Measurements from ENCODE around the gene IQCF2. TPM values are rescaled to one million over a fixed set of nuclear protein-coding genes. Genes with fewer than 3 reads are reported as not detected.
"Not testable (repeated sequence)": the region's sequence is repeated elsewhere in the genome, so short reads cannot be mapped to it uniquely, and the experiment has no call there.

The IQCF2 gene
- polyA plus RNA-seq, 3 donors = not detected

DNA sequence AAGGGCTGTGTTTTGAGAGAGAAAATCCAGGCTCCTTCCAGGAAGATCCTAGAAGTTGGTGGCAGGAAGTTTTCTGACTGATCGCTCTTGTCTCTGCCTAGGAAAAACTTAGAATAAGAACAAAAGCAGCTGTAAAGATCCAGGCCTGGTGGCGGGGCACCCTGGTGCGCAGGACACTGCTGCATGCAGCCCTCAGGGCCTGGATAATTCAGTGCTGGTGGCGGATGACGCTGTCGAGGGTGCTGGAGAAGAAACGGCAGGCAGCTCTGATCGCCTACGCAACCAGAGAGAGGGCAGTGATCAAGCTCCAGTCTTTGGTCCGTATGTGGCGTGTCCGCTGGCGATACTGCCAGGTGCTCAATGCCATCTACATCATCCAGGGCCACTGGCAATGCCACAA is 1.5 kb downstream of the IQCF2 start:
- Histone ChIP-seq H3K9ac (ENCODE audit: insufficient read depth, low read length, poor library complexity, severe bottlenecking) (no peak overlapping the region), H4K20me1 (ENCODE audit: insufficient read depth, low read length) (no peaks in the 10 kb centered on the region), H3K4me2 (replicated peaks; ENCODE audit: extremely low read depth, low read length, poor library complexity, severe bottlenecking) (no peak overlapping the region), H3K27ac (ENCODE audit: low read depth in 1 of 2, low read length in 2 of 2) (no peak overlapping the region), H3K4me1 (ENCODE audit: control insufficient read depth in 1 of 2, insufficient read depth in 2 of 2, low read length in 2 of 2) (no peaks in the 10 kb centered on the region), H3K79me2 (ENCODE audit: insufficient read depth, low read length) (no peaks in the 10 kb centered on the region), H3K9me3 (replicated peaks in 1 of 2; ENCODE audit: control insufficient read depth in 1 of 2, insufficient read depth in 1 of 2, low read length in 2 of 2) (no peaks in the 10 kb centered on the region), H3K4me3 (replicated peaks in 1 of 3; ENCODE audit: low read depth in 2 of 3, low read length in 3 of 3) (no peak overlapping the region), H2AFZ (ENCODE audit: insufficient read depth, low read depth, low read length, poor library complexity, severe bottlenecking) (no peak overlapping the region), H3K27me3 (ENCODE audit: control insufficient read depth in 2 of 2, insufficient read depth in 2 of 2, low read length in 2 of 2) (peaks cover 5 to 12% of the 10 kb centered on the region in 2 donors), H3K36me3 (replicated peaks in 1 of 2; ENCODE audit: control insufficient read depth in 1 of 2, insufficient read depth in 2 of 2, low read length in 2 of 2) (no peaks in the 10 kb centered on the region)
- H3K9me3 Mint-ChIP-seq = peaks cover 0 to 17% (median 5%) of the 10 kb centered on the region in 7 donors
- TF ChIP-seq, protein P1, sequence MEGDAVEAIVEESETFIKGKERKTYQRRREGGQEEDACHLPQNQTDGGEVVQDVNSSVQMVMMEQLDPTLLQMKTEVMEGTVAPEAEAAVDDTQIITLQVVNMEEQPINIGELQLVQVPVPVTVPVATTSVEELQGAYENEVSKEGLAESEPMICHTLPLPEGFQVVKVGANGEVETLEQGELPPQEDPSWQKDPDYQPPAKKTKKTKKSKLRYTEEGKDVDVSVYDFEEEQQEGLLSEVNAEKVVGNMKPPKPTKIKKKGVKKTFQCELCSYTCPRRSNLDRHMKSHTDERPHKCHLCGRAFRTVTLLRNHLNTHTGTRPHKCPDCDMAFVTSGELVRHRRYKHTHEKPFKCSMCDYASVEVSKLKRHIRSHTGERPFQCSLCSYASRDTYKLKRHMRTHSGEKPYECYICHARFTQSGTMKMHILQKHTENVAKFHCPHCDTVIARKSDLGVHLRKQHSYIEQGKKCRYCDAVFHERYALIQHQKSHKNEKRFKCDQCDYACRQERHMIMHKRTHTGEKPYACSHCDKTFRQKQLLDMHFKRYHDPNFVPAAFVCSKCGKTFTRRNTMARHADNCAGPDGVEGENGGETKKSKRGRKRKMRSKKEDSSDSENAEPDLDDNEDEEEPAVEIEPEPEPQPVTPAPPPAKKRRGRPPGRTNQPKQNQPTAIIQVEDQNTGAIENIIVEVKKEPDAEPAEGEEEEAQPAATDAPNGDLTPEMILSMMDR (IDR thresholded peaks at IDR 0.05) = no peak
- DNase-seq = no peak
- H3K27ac Mint-ChIP-seq = no peak overlapping the region
- intact Hi-C loops (cut with micrococcal nuclease) = no loop called here
- WGBS (ENCODE audit: insufficient coverage) = 90% methylated on average over 13 of the region's 13 CpGs
- H3K4me3 Mint-ChIP-seq = no peak overlapping the region
- peaks cover 2 to 15% (median 10%) of the 10 kb centered on the region in 3 donors for H3K27me3 Mint-ChIP-seq (ENCODE audit: low read depth in 3 of 3)
- peaks cover 3% of the 10 kb centered on the region for H3K4me1 Mint-ChIP-seq
- no peaks in the 10 kb centered on the region for H3K36me3 Mint-ChIP-seq

DNA sequence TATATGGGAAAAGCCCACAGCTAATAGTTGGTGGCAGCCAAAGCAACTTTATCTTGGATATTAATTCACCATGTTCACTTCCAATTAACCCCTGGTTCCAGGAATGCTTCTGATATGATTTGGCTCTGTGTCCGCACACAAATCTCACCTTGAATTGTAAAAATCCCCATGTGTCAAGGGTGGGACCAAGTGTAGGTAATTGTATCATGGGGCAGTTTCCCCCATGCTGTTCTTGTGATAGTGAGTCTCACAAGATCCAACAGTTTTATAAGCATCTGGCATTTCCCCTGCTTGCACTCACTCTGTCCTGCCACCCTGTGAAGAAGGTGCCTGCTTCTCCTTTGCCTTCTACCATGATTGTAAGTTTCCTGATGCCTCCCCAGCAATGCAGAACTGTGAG is 7.5 kb downstream of the IQCF2 start:
- H2AFZ ChIP-seq (ENCODE audit: insufficient read depth, low read depth, low read length, poor library complexity, severe bottlenecking); H3K4me1 Mint-ChIP-seq; H3K27ac ChIP-seq (ENCODE audit: low read depth in 1 of 2, low read length in 2 of 2); DNase-seq; H3K4me1 ChIP-seq (ENCODE audit: control insufficient read depth in 1 of 2, insufficient read depth in 2 of 2, low read length in 2 of 2); H3K79me2 ChIP-seq (ENCODE audit: insufficient read depth, low read length); H3K9me3 ChIP-seq (replicated peaks in 1 of 2; ENCODE audit: control insufficient read depth in 1 of 2, insufficient read depth in 1 of 2, low read length in 2 of 2); H3K9ac ChIP-seq (ENCODE audit: insufficient read depth, low read length, poor library complexity, severe bottlenecking); H3K4me3 ChIP-seq (replicated peaks in 1 of 3; ENCODE audit: low read depth in 2 of 3, low read length in 3 of 3); H3K36me3 ChIP-seq (replicated peaks in 1 of 2; ENCODE audit: control insufficient read depth in 1 of 2, insufficient read depth in 2 of 2, low read length in 2 of 2); H3K36me3 Mint-ChIP-seq; intact Hi-C loops (cut with micrococcal nuclease); H3K4me2 ChIP-seq (replicated peaks; ENCODE audit: extremely low read depth, low read length, poor library complexity, severe bottlenecking); H4K20me1 ChIP-seq (ENCODE audit: insufficient read depth, low read length); H3K4me3 Mint-ChIP-seq; H3K9me3 Mint-ChIP-seq; H3K27ac Mint-ChIP-seq: not testable (repeated sequence)
- H3K27me3 Mint-ChIP-seq (ENCODE audit: low read depth in 3 of 3) = peaks cover 7 to 27% (median 14%) of the 10 kb centered on the region in 3 donors
- H3K27me3 ChIP-seq (ENCODE audit: control insufficient read depth in 2 of 2, insufficient read depth in 2 of 2, low read length in 2 of 2) = peaks cover 5 to 14% of the 10 kb centered on the region in 2 donors
- no CpG with 5 or more reads among the region's 1 CpG for WGBS (ENCODE audit: insufficient coverage)

All from CD14-positive monocyte (primary cell).